ENCODE measurements around the gene PTPRN2.
"Not testable (repeated sequence)": the region's sequence is repeated elsewhere in the genome, so short reads cannot be mapped to it uniquely, and the experiment has no call there.

The PTPRN2 gene

DNA sequence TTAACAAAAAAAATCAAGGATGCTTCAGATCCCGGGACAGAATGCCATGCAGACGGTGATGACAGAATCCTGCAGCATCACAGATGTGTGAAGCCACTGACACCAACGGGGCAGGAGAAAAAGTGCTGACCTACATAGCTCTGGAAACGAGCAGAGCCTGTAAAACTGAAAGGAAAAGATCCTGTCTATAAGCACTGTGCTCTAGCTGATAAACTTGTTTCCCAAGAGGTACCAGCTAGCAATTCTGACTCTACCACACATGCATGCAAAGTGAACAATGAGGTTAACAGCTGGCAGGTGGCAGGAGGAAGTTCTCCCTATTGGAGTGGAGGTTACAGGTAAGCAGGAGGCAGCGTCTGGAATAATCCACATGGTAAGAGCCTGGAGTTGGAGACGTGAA lies 75.6 kb downstream of the PTPRN2 start:
- Mint-ChIP-seq H3K4me3 (no peak overlapping the region), H3K4me1 (ENCODE audit: low read depth in 2 of 2) (no peaks in the 10 kb centered on the region), H3K27me3 (peaks cover 21 to 42% of the 10 kb centered on the region in 2 donors), H3K27ac (no peak overlapping the region), H3K36me3 (ENCODE audit: insufficient read depth) (no peaks in the 10 kb centered on the region), H3K9me3 (peaks cover 9 to 22% of the 10 kb centered on the region in 2 donors)
- ATAC-seq (replicated peaks) = no peak
- DNase-seq = no peak

GRCh38 chr7:158508802-158509385 lies 78.7 kb downstream of the PTPRN2 start:
- Mint-ChIP-seq H3K27me3 (peaks cover 15 to 52% of the 10 kb centered on the region in 2 donors), H3K9me3 (peaks cover 9 to 22% of the 10 kb centered on the region in 2 donors), H3K36me3 (ENCODE audit: insufficient read depth) (no peaks in the 10 kb centered on the region), H3K27ac (no peak overlapping the region), H3K4me3 (no peak overlapping the region), H3K4me1 (ENCODE audit: low read depth in 2 of 2) (no peaks in the 10 kb centered on the region)
- ATAC-seq (replicated peaks) = no peak
- no peak for DNase-seq

- H3K36me3 Mint-ChIP-seq (ENCODE audit: insufficient read depth); H3K4me1 Mint-ChIP-seq (ENCODE audit: low read depth in 2 of 2); ATAC-seq (replicated peaks); DNase-seq; H3K27ac Mint-ChIP-seq; H3K4me3 Mint-ChIP-seq: not testable (repeated sequence)
- H3K9me3 Mint-ChIP-seq = peaks cover 9 to 22% of the 10 kb centered on the region in 2 donors
- H3K27me3 Mint-ChIP-seq = peaks cover 18 to 56% of the 10 kb centered on the region in 2 donors
Observed at GRCh38 chr7:158508321-158508720, 79.3 kb downstream of the PTPRN2 start.

DNA sequence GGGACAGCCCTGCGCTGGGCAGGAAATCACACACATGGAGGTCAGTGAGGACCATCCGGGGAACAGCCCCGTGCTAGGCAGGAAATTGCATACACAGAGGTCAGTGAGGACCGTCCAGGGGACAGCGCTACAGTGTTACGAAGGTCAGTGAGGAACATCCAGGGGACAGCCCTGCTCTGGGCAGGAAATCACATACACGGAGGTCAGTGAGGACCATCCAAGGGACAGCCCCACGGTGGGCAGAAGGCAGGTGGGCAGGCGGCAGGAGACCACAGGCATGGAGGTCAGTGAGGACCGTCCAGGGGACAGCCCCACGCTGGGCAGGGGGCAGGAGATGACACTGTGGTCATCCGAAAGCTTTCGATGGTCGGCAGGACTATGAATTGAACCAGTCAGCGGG lies 79.7 kb downstream of the PTPRN2 start:
- Mint-ChIP-seq H3K4me1 (ENCODE audit: low read depth in 2 of 2) (no peaks in the 10 kb centered on the region), H3K9me3 (peaks cover 9 to 22% of the 10 kb centered on the region in 2 donors), H3K27ac (no peak overlapping the region), H3K27me3 (peaks cover 21 to 60% of the 10 kb centered on the region in 2 donors), H3K4me3 (no peak overlapping the region), H3K36me3 (ENCODE audit: insufficient read depth) (no peaks in the 10 kb centered on the region)
- DNase-seq (no peak), ATAC-seq (replicated peaks) (no peak)

DNA sequence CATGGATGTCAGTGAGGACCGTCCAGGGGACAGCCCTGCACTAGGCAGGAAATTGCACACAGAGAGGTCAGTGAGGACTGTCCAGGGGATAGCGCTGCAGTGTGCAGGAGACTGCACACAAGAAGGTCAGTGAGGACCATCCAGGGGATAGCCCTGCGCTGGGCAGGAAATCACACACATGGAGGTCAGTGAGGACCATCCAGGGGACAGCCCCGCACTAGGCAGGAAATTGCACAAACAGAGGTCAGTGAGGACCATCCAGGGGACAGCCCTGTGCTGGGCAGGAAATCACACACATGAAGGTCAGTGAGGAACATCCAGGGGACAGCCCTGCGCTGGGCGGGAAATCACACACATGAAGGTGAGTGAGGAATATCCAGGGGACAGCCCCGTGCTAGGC lies 80.4 kb downstream of the PTPRN2 start:
- not testable (repeated sequence) for ATAC-seq (replicated peaks)

GRCh38 chr7:158506626-158507025 lies 81.0 kb downstream of the PTPRN2 start:
- Mint-ChIP-seq H3K36me3 (ENCODE audit: insufficient read depth) (no peaks in the 10 kb centered on the region), H3K9me3 (peaks cover 3 to 9% of the 10 kb centered on the region in 2 donors), H3K4me3 (no peak overlapping the region), H3K4me1 (ENCODE audit: low read depth in 2 of 2) (no peaks in the 10 kb centered on the region), H3K27me3 (peaks cover 27 to 71% of the 10 kb centered on the region in 2 donors), H3K27ac (no peak overlapping the region)
- DNase-seq (no peak), ATAC-seq (replicated peaks) (no peak)

More for the DNA sequence above, 80.4 kb downstream of the PTPRN2 start:
- H3K4me3 Mint-ChIP-seq; H3K27ac Mint-ChIP-seq; H3K4me1 Mint-ChIP-seq (ENCODE audit: low read depth in 2 of 2); DNase-seq; H3K36me3 Mint-ChIP-seq (ENCODE audit: insufficient read depth): not testable (repeated sequence)
- H3K27me3 Mint-ChIP-seq = peaks cover 22 to 65% of the 10 kb centered on the region in 2 donors
- H3K9me3 Mint-ChIP-seq = peaks cover 3 to 14% of the 10 kb centered on the region in 2 donors

DNA sequence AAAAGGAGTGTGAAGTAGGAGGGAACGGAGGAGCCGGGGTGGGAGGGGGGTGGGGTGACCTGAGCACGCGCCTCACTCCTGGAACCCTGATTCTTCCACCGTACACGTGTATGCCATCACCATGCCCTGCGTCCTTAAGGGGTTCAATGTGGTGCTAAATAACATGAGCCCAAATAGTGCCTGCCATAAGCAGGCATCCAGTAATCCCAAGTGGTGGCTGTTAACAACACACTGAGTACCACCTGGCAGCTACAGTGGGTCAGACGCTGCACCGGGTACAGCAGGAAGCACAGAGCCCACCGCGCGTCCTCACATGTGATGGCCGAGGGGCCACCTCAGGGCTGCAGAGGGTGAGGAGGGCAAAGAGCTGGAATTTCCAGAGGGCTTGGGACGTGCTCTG lies 81.9 kb downstream of the PTPRN2 start:
- DNase-seq (no peak), ATAC-seq (replicated peaks) (no peak)
- Mint-ChIP-seq H3K36me3 (ENCODE audit: insufficient read depth) (no peaks in the 10 kb centered on the region), H3K4me1 (ENCODE audit: low read depth in 2 of 2) (no peaks in the 10 kb centered on the region), H3K27me3 (peaks cover 30 to 78% of the 10 kb centered on the region in 2 donors), H3K27ac (no peak overlapping the region), H3K4me3 (no peak overlapping the region), H3K9me3 (no peaks in the 10 kb centered on the region)

DNA sequence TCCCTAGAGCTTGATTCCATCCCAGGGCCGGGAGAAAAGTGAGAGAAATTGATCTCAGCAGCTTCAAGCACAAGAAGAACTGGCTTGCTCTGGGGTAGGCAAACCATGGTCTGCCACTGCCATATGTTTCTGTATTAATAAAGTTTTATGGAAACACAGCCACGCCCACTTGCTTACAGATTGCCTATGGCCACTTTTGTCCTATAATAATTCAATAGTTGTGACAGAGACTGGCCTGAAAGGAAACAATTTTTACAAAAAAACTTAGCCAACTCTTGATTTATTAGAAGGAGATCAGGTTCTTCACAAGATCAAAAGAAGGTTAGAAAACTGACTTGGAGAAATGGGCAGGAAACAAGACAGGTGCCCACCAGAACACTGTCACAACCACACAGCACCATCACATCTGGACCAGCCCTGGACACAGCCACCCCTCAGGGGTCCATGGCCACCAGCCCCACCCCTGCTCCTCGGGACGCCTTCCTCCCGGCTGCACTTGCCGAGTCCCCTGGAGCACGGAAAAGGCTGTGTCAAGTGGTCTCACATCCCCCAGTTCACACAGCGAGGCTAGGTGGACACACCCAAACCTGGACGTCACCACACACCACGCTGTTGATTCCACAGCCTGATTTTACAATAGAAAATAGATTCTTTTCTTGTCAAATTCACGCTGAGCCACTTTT lies 85.4 kb downstream of the PTPRN2 start:
- ATAC-seq (replicated peaks) (no peak), DNase-seq (no peak)
- no peaks in the 10 kb centered on the region for H3K4me1 Mint-ChIP-seq (ENCODE audit: low read depth in 2 of 2)
- H3K4me3 Mint-ChIP-seq = no peak overlapping the region
- no peak overlapping the region for H3K27ac Mint-ChIP-seq
- peaks cover 22 to 70% of the 10 kb centered on the region in 2 donors for H3K27me3 Mint-ChIP-seq
- H3K36me3 Mint-ChIP-seq (ENCODE audit: insufficient read depth) = no peaks in the 10 kb centered on the region
- H3K9me3 Mint-ChIP-seq = no peaks in the 10 kb centered on the region

- Mint-ChIP-seq H3K4me3 (no peak overlapping the region), H3K36me3 (ENCODE audit: insufficient read depth) (no peaks in the 10 kb centered on the region), H3K27me3 (peaks cover 22 to 64% of the 10 kb centered on the region in 2 donors), H3K4me1 (ENCODE audit: low read depth in 2 of 2) (no peaks in the 10 kb centered on the region), H3K9me3 (no peaks in the 10 kb centered on the region), H3K27ac (no peak overlapping the region)
- DNase-seq (no peak), ATAC-seq (replicated peaks) (no peak)
Observed at GRCh38 chr7:158501393-158502067, 86.1 kb downstream of the PTPRN2 start.

DNA sequence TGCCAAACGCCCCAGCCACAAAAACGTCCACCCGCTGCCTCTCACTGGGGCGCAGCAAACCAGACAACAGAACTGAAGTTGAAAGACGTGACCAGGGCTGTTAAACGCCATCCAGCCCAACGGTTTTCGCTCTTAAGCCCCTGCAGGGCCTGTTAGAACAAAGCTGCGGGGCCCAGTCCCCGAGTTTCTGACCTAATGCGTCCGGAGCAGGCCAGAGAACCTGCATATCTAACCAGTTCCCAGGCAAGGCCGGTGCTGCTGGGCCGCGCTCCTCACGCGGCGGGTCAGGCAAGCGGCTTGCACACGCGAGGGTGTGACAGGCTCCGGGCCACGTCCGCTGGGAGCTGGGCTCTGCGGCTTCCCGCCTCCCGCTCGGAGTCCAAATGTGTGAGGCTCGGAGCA lies 87.0 kb downstream of the PTPRN2 start:
- DNase-seq = no peak
- no peak overlapping the region for H3K27ac Mint-ChIP-seq

GRCh38 chr7:158499082-158499455 lies 88.6 kb downstream of the PTPRN2 start:
- no peak overlapping the region for H3K4me3 Mint-ChIP-seq
- DNase-seq (no peak), ATAC-seq (replicated peaks) (no peak)
- peaks cover 4% of the 10 kb centered on the region in 2 donors for H3K4me1 Mint-ChIP-seq (ENCODE audit: low read depth in 2 of 2)
- peaks cover 22 to 48% of the 10 kb centered on the region in 2 donors for H3K27me3 Mint-ChIP-seq
- no peak overlapping the region for H3K27ac Mint-ChIP-seq
- H3K9me3 Mint-ChIP-seq = no peaks in the 10 kb centered on the region
- H3K36me3 Mint-ChIP-seq (ENCODE audit: insufficient read depth) = no peaks in the 10 kb centered on the region

More for the DNA sequence above, 87.0 kb downstream of the PTPRN2 start:
- ATAC-seq (replicated peaks) = no peak
- Mint-ChIP-seq H3K4me3 (no peak overlapping the region), H3K9me3 (no peaks in the 10 kb centered on the region), H3K27me3 (peaks cover 23 to 58% of the 10 kb centered on the region in 2 donors), H3K4me1 (ENCODE audit: low read depth in 2 of 2) (peaks cover 0 to under 1% of the 10 kb centered on the region in 2 donors), H3K36me3 (ENCODE audit: insufficient read depth) (no peaks in the 10 kb centered on the region)

- peaks cover 4% of the 10 kb centered on the region in 2 donors for H3K4me1 Mint-ChIP-seq (ENCODE audit: low read depth in 2 of 2)
- no peak for ATAC-seq (replicated peaks)
Observed at GRCh38 chr7:158498443-158499081, 89.1 kb downstream of the PTPRN2 start.

DNA sequence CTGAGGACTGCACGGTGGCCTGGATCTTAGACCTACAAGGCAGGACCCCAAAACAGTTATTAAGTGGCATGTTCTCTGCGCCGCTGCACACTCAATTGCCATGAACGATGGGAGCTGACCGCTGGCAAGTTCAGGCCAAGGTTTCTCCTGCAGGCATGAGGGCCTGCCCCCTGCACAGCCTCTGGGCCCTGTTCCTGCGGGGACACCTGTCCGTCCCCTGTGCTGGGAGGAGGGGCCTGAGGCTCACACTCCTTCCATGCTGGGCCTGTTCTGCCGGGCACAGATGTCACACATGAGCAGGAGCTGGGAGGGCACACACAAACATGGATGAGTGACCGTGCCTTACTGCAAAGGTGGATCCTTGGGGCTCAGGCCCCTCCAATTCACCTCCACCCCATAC lies 90.0 kb downstream of the PTPRN2 start:
- H3K9me3 Mint-ChIP-seq = no peaks in the 10 kb centered on the region
- H3K27me3 Mint-ChIP-seq = peaks cover 15 to 38% of the 10 kb centered on the region in 2 donors
- no peak for DNase-seq
- H3K4me3 Mint-ChIP-seq = no peak overlapping the region
- H3K4me1 Mint-ChIP-seq (ENCODE audit: low read depth in 2 of 2) = peaks cover 4% of the 10 kb centered on the region in 2 donors
- no peak overlapping the region for H3K27ac Mint-ChIP-seq
- H3K36me3 Mint-ChIP-seq (ENCODE audit: insufficient read depth) = no peaks in the 10 kb centered on the region
- ATAC-seq (replicated peaks) = no peak

More at GRCh38 chr7:158498443-158499081, 89.1 kb downstream of the PTPRN2 start:
- Mint-ChIP-seq H3K9me3 (no peaks in the 10 kb centered on the region), H3K36me3 (ENCODE audit: insufficient read depth) (no peaks in the 10 kb centered on the region), H3K27ac (no peak overlapping the region), H3K27me3 (peaks cover 21 to 46% of the 10 kb centered on the region in 2 donors), H3K4me3 (no peak overlapping the region)
- DNase-seq = no peak

All from effector memory CD8-positive, alpha-beta T cell (primary cell).